DND-41 (cell line): Measurements from ENCODE around the gene PIK3IP1.

Source experiments
- ATAC-seq: fragments of 200-7000 bp; cut with Tn5 transposase; 3 replicates; pipeline ENCODE4 v1.9.1; 2021; ENCODE audit warnings: low read depth; ENCODE audit not compliant: insufficient read depth
- DNase-seq: peaks from one replicate; pipeline ENCODE4 v3.0.0-alpha.2; 2020
- H2AFZ ChIP-seq: 2 replicates; pipeline ENCODE4 v1.6.0; 2012; ENCODE audit warnings: low read depth, low read length
- H3K27ac ChIP-seq: 2 replicates; pipeline ENCODE4 v1.5.1; 2012; ENCODE audit warnings: low read length, inconsistent platforms
- H3K27me3 ChIP-seq: fragments of 200-600 bp; sonication (generic); 2 replicates; pipeline ENCODE4 v1.6.0; 2012; ENCODE audit warnings: low read length, mild to moderate bottlenecking, inconsistent platforms; ENCODE audit not compliant: insufficient read depth, poor library complexity
- H3K36me3 ChIP-seq: 2 replicates; pipeline ENCODE4 v1.5.1; 2012; ENCODE audit warnings: low read length, inconsistent platforms; ENCODE audit not compliant: insufficient read depth
- H3K4me1 ChIP-seq: 2 replicates; pipeline ENCODE4 v1.5.1; 2012; ENCODE audit warnings: mild to moderate bottlenecking, low read length; ENCODE audit not compliant: insufficient read depth
- H3K4me2 ChIP-seq: 2 replicates; pipeline ENCODE4 v1.6.0; 2012; ENCODE audit warnings: mild to moderate bottlenecking, moderate library complexity, low read length, inconsistent platforms; ENCODE audit not compliant: insufficient read depth
- H3K4me3 ChIP-seq, 2 experiments: fragments of 200-600 bp in 1 of 2; shearing (Covaris generic) in 1 of 2; 2 replicates each; pipeline ENCODE4 v1.5.1; 2012 to 2016; ENCODE audit warnings: inconsistent platforms in 2 of 2, low read length in 2 of 2, mild to moderate bottlenecking in 2 of 2, low read depth in 1 of 2, moderate library complexity in 1 of 2
- H3K79me2 ChIP-seq: 2 replicates; pipeline ENCODE4 v1.6.0; 2012; ENCODE audit warnings: low read length, inconsistent platforms; ENCODE audit not compliant: insufficient read depth
- H3K9ac ChIP-seq: 2 replicates; pipeline ENCODE4 v1.6.0; 2012; ENCODE audit warnings: low read depth, mild to moderate bottlenecking, inconsistent platforms, low read length, moderate library complexity
- H3K9me3 ChIP-seq: 2 replicates; pipeline ENCODE4 v1.5.1; 2012; ENCODE audit warnings: low read length, moderate library complexity, mild to moderate bottlenecking, inconsistent platforms; ENCODE audit not compliant: insufficient read depth, severe bottlenecking
- H4K20me1 ChIP-seq: 2 replicates; pipeline ENCODE4 v1.6.0; 2012; ENCODE audit warnings: low read length; ENCODE audit not compliant: insufficient read depth
- EZH2 ChIP-seq: IDR thresholded peaks from 3 replicates; pipeline ENCODE4 v1.6.1; 2012; ENCODE audit warnings: borderline replicate concordance, low read depth, mild to moderate bottlenecking, moderate library complexity, low read length, inconsistent platforms; ENCODE audit not compliant: severe bottlenecking
- TF ChIP-seq, protein P1 (sequence below): IDR thresholded peaks from 2 replicates; pipeline ENCODE4 v1.5.1; 2012; ENCODE audit warnings: borderline replicate concordance, low read length, moderate library complexity, mild to moderate bottlenecking; ENCODE audit not compliant: poor library complexity, severe bottlenecking; ENCODE audit errors: extremely low read depth

PIK3IP1 gene

DNA sequence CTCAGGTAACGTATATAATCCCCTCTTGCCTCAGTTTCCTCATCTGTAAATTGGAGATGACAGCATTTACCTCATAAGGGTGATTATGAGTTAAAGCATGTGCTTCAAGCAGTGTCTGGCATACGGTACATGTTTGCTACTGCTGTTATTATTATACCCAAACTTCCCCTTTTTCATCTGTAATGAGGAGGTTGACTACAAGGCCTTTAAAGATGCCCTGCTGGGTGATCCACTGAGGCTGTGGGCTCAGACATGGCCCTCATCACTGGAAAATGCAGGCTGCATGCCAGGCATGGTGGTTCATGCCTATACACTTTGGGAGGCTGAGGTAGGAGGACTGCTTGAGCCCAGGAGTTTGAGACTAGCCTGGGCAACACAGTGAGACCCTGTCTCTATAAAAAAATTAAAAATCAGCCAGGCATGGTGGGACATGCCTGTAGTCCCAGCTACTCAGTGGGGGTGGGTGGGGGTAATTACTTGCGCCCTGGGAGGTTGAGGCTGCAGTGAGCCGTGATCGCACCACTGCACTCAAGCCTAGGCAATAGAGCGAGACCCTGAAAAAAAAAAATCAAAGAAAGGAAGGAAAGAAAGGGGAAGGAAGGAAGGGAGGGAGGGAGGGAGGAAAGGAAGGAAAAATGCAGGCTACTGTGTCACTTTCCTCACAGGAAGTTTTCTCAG lies 4.3 kb downstream of the PIK3IP1 start:
- peaks cover 7% of the 10 kb centered on the region; the same call in 1 of the 2 replicates for H3K36me3 ChIP-seq
- H3K9me3 ChIP-seq: no peaks in the 10 kb centered on the region
- H3K27me3 ChIP-seq: no peaks in the 10 kb centered on the region
- H3K4me2 ChIP-seq: no peak overlapping the region
- no peak overlapping the region for H3K9ac ChIP-seq
- H3K27ac ChIP-seq: no peak overlapping the region
- DNase-seq (no peak), ATAC-seq (no peak)
- no peaks in the 10 kb centered on the region for H3K79me2 ChIP-seq
- no peak overlapping the region for H2AFZ ChIP-seq
- peaks cover 54% of the 10 kb centered on the region for H3K4me1 ChIP-seq
- no peak for TF ChIP-seq EZH2
- TF ChIP-seq, protein P1, sequence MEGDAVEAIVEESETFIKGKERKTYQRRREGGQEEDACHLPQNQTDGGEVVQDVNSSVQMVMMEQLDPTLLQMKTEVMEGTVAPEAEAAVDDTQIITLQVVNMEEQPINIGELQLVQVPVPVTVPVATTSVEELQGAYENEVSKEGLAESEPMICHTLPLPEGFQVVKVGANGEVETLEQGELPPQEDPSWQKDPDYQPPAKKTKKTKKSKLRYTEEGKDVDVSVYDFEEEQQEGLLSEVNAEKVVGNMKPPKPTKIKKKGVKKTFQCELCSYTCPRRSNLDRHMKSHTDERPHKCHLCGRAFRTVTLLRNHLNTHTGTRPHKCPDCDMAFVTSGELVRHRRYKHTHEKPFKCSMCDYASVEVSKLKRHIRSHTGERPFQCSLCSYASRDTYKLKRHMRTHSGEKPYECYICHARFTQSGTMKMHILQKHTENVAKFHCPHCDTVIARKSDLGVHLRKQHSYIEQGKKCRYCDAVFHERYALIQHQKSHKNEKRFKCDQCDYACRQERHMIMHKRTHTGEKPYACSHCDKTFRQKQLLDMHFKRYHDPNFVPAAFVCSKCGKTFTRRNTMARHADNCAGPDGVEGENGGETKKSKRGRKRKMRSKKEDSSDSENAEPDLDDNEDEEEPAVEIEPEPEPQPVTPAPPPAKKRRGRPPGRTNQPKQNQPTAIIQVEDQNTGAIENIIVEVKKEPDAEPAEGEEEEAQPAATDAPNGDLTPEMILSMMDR: no peak
- no peak overlapping the region for H3K4me3 ChIP-seq
- H4K20me1 ChIP-seq: no peaks in the 10 kb centered on the region

DNA sequence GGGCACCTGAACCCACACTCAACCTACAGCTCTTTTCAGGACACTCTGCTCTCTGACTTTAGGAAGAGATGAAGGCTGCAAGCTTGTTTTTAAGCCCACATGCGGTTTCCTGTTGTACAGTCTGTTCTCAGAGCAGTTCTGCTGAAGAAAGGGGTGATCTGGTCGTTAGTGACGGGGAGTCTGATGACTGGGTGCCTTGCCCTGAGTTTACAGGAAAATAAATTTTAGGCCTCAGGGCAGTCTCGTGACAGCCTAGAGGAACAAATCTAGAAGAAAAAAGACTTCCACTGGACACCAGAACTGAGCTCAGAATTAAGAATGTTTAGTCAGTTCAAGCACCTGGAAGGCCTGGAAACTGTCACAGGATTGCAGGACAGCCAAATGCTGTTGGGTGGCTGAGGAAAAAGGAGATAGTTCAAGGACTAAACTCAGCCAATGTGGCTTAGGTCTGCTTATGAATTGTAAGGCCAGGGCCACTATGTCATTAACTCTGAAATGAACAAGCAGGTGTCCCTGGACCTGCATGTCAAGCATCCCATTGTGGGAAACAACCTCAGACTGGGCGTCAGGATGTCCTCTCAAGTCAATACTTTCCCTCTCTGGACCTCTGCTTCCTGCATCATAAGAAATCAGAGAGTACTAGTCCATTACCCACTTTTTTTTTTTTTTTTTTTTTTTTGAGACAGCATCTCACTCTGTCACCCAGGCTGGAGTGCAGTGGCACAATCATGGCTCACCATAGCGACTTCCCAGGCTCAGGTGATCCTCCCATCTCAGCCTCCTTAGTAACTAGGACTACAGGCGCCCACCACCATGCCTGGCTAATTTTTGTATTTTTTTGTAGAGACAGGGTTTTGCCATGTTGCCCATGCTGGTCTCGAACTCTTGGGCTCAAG lies 5.7 kb downstream of the PIK3IP1 start:
- Histone ChIP-seq H3K27me3 (no peaks in the 10 kb centered on the region), H3K9me3 (no peaks in the 10 kb centered on the region), H3K36me3 (peaks cover 12% of the 10 kb centered on the region; the same call in 1 of the 2 replicates), H4K20me1 (no peaks in the 10 kb centered on the region), H3K4me2 (no peak overlapping the region), H3K79me2 (no peaks in the 10 kb centered on the region), H3K27ac (peak overlapping the region; percentile 68), H3K9ac (0 out of 2 replicates have a peak overlapping the region, but pooled peaks have one; percentile 1), H2AFZ (no peak overlapping the region), H3K4me3 (no peak overlapping the region), H3K4me1 (peaks cover 41% of the 10 kb centered on the region)
- peak; percentile 31; the same call in 2 of the 3 replicates for ATAC-seq
- TF ChIP-seq, protein P1: no peak
- TF ChIP-seq EZH2: no peak
- peak; percentile 47 for DNase-seq

DNA sequence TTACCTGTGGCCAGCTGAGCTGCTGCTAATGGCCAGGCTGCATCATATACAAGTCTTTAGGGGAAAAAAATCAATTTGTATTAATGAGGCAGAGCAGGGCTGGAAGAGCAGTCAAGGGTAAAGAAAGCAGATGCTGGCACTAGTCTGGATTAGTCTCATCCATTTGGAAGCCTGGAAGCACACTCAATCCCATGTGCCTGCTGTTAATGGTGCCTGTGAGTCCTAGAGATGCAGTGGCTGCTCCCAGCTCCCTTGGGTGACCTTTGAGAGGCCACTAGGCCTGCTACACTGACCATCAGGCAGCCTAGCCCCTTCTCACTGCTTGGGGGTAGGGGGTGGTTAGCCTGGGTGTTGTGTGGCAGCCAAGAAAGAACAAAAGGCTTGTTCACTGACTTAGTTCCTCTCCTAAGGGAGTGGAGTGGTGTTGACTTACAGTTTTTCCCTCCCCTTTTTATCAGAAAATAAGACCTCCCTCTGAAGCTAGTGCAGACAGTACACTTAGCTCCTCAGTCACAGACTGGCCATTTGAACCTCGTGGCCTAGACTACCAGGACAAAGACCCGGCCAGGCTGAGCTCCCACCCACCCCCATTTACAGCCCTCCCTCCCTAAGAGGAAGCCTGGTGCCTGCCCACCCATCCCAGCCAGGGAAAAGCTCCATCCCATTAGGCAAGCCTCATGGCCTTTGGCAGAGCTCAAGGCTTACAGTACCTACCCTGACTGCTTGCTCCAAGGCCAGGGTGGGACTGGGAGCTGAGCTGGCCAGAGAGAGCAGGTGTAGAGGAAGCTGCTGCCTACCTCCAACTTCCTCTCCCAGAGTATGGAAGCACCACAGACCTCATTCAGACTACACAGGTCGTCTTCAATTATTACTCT lies 7.8 kb downstream of the PIK3IP1 start:
- Histone ChIP-seq H3K27me3 (no peaks in the 10 kb centered on the region), H3K4me1 (peaks cover 21% of the 10 kb centered on the region), H3K9ac (no peak overlapping the region), H3K27ac (peak overlapping the region; percentile 30; the same call in 1 of the 2 replicates), H2AFZ (no peak overlapping the region), H4K20me1 (no peaks in the 10 kb centered on the region), H3K9me3 (no peaks in the 10 kb centered on the region), H3K36me3 (peaks cover 22% of the 10 kb centered on the region), H3K79me2 (no peaks in the 10 kb centered on the region), H3K4me2 (no peak overlapping the region), H3K4me3 (no peak overlapping the region)
- ATAC-seq (no peak), DNase-seq (no peak)
- TF ChIP-seq, protein P1: no peak
- TF ChIP-seq EZH2: no peak
